H4 (cell line): ENCODE data around the gene EFR3B. TPM values are rescaled to one million over a fixed set of nuclear protein-coding genes. Genes with fewer than 3 reads are reported as not detected.

Source experiments
- DNase-seq: peaks from one replicate; pipeline ENCODE4 v3.0.0-alpha.2; 2015; ENCODE audit warnings: low spot score
- total RNA-seq: library from RNA; depleted of rRNA; stranded (reverse); fragments of >200 nt; shearing (Covaris generic); gene quantifications from 2 replicates; pipeline ENCODE4 v1.2.3, GENCODE V29; 2014; rRNA removed

Gene EFR3B
- total RNA-seq, 1 experiment from 2014 or later: 0.19 TPM

DNA sequence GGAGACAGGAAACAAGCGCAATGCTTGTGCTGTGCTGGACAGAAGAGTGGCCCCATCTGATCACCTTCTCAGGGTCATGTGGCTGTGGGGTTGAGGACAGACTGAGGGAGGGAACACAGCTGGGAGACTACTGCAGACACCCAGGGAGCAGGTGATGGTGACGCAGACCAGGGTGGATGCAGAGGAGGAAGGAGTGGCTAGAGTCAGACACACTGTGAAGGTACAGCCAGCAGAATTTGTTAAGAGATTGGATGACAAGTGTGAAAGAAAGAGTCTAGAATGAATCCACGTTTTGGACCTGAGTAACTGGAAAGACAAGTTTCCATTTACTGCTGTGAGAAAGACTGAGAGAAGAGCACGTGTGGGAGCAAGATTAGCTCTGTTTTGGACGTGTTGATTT is 142.4 kb downstream of the EFR3B start:
- DNase-seq: no peak

DNA sequence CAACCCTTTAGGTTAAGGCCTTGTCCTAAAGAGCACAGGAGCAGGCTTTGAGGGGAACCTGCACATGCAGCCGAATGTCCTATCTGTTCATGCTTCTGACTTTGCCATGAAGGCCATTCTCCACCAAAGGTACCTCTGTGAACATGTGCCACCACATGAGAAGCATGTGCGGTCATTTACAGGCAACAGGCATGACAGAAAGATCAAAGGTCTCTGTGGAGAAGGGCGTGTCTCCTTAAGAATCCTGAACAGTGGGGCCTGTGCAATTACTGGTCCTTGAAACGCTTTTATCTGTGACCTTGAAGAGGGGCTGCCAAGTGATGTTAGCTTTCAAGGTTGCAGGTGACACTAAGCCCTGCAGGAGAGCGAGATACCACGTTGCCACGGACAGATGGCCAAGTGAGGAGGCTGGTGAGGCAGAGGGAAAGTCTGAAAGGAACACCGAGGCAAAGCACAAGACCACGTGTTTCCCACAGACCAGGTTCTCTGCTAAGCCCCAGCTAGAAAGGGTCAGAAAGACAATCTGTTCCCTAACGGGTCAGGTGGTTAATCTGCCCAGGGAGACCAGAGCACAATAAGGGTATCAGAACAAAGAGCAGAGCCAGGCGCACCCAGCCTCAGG is 146.0 kb downstream of the EFR3B start:
- DNase-seq: no peak

DNA sequence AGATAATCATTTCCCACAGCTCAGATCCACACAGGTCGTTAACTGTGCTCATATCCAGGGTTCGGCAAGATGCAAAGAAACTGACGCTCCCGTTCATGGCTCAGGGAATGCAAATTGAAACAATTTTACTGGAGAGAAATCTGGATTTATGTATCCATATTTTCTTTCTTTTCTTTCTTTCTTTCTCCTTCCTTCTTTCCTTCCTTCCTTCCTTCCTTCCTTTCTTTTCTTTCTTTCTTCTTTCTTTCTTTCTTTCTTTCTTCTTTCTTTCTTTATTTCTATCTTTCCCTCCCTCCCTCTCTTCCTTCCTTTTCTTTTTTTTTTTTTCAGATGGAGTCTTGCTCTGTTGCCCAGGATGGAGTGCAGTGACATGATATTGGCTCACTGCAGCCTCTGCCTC is 146.5 kb downstream of the EFR3B start:
- DNase-seq: no peak

DNA sequence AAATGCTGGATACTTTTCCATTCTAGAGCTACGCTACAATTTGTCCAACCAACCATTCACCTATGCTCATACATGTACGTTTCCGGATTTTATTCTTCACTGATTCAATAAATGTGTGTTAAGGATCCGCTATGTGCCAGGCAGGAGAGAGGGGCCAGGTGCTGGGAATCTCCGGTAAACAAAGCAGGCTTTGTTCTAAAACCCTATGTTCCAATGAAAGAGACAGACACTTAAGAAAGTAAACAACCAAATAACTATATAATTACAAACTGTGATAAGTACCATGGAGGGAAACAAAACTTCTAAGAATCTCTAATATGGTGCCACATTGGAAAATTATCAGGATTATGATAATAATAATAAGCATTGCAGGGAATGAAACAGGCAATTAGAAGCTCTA is 148.7 kb downstream of the EFR3B start:
- no peak for DNase-seq

DNA sequence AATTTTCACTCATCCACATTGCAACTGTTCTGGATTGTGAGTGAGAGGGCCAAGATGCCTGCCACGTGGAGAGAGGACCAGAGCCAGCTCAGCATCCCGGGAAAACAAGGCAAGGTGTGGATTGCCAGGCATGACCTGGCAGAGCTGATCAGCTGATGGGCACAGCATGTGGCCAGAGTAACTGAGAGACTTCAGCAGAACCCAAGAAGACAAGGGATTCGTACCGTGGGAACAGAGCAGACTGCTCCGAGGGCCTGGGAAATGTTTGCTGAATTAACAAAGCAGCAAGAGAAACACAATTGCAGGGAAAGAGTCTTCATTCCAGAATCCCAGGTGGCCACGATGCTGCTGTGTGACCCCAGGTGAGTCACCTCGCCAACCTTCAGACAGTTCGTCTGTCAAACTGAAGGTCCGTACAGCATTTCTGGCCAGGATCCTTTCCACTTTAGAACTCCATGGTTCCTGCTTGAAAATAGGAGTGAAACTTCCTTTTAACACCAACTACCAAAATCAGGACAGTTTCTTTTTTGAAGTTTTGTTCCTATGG is 152.8 kb downstream of the EFR3B start:
- no peak for DNase-seq

DNA sequence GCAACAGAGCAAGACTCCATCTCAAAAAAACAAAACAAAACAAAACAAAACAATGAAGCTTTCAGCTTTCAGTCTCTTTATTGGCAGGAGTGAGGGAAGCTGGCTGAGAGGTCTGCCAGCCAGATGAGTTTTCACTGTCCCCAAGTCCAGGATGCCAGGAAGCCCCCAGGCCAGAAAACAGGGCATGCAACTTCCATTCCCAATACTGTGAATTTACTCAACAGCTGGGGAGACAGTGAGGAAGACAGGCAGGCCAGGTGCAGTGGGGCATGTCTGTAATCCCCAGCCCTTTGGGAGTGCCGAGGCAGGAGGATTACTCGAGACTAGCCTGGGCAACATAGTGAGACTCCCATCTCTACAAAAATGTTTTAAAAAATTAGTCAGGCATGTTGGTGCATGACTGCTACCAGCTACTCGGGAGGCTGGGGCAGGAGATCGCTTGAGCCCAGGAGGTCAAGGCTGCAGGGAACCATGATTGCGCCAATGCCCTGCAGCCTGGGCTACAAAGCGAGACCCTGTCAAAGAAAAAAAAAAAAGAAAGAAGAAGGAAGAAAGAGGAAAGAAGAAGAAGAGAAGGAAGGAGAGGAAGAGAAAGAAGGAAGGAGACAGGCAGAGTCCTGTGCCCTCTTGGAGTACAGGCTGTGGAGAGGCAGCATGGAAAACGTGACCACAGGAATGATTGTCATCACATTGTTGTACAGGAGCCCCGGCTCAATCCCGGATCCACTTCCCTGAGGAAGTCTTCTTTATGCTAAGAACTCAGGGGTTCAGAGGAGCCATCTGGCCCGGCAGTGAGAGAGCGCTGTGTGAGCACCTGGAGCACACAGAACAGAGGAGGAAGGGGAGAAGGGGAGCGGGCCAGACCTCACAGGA is 155.7 kb downstream of the EFR3B start:
- no peak for DNase-seq

GRCh38 chr2:25198209-25198525 is 156.3 kb downstream of the EFR3B start:
- DNase-seq: no peak

DNA sequence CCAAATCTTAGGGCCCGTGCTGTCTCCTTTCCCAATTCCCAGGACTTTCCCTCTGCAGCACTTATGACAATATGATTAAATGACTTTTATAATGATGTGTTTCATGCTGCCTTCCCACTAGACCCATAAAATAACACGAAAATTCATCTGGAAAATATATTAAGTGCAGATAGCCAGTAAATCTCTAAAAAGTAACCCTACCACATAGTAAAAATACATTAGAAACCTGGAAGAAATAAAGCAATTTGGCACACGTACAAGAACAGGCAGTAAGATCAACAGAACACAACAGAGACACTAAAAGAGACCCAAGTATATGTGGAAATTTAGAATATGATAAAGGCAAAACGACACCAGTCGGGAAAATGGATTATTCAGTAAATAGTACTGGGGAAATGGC is 156.7 kb downstream of the EFR3B start:
- DNase-seq: no peak

GRCh38 chr2:25201265-25201664 is 159.4 kb downstream of the EFR3B start:
- no peak for DNase-seq

- no peak for DNase-seq
Observed at GRCh38 chr2:25201794-25202193, 159.9 kb downstream of the EFR3B start.

DNA sequence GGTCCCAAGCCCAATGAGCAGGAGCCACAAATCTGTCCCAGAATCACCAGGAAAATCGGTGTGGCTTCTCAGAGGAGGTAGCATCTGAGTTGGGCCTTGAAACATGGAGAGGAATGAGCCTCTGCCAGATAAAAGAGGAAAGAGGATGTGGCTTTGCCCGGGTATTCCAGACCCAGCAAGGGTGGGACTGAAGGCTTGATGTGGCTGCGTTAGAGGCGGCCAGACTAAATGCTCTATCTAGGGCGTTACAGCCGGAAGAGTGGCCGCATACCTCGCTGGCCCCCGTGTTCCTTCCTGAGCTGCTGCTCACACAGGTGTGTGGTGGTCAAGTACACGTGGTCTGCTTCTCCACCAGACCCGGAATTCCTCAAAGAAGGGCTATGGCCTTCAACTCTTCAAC is 160.4 kb downstream of the EFR3B start:
- no peak for DNase-seq

DNA sequence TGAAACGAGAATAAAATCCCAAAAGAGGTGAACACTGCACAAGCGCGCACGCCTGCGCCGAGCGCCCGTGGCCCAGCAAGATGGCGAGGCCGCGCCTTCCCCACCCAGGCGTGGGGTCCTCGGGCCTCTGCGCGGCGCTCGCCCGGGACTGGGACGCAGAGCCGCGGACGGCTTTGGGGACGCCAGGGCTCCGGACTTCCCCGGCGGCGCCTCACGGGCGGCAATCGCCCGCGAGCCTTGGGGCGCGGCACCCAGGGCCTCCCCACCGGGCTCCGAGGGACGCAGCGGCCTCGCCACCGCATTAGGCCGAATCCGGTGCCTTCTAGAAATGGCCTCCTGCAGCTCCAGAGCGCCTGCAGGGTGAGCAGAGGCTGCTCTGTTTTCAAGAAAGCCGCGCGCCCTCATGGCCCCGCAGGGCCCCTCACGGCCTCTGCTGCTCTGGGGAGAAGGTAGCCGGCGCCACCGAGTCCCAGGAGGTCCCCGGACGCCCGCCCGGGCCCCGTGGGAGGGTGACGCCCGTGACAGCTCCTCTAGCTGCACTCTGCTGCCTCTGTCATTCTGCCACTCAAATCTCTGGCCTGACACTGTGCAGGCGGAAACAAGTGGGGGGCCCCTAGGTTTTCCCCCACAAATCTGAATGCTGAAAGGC is 162.4 kb downstream of the EFR3B start:
- DNase-seq: no peak

DNA sequence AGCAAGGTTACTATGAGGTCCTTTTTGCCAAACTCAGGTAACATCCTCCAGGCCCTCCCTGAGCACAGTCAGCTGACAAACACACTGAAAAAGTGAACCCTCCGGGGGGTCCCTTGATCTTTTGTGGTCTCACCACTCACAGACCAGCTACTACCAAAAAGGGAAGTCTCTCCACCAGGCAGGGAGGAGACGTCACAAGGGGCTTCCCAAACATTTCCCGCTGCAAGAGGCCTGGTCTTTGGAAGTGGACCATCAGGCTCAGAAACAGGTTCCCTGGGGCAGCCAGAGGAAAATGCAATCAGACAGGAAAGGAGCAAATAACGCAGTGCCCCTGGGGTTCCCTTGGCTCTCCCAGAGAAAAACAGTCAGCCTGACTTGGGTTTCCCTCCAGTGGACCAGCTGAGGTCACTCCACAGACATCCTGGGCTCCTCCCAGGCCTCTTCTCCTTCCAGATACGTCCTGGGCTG is 165.2 kb downstream of the EFR3B start:
- DNase-seq: no peak

Other genes with a start within 250 kb of the EFR3B start
- gene PTRHD1, start 248.7 kb upstream of the EFR3B start, total RNA-seq: 24.9 and 31.3 TPM in 2 replicates
- 19.7 and 34.1 TPM in 2 replicates for gene CENPO, start 248.7 kb upstream of the EFR3B start, total RNA-seq
- gene ADCY3, start 121.8 kb upstream of the EFR3B start, total RNA-seq: 11.3 and 26.8 TPM in 2 replicates
- 0.84 and 3.7 TPM in 2 replicates for gene DNAJC27, start 70.1 kb upstream of the EFR3B start, total RNA-seq
- gene POMC, start 126.5 kb downstream of the EFR3B start, total RNA-seq: not detected in 2 replicates